ENCODE measurements around the gene TP53I13.

The TP53I13 gene

DNA sequence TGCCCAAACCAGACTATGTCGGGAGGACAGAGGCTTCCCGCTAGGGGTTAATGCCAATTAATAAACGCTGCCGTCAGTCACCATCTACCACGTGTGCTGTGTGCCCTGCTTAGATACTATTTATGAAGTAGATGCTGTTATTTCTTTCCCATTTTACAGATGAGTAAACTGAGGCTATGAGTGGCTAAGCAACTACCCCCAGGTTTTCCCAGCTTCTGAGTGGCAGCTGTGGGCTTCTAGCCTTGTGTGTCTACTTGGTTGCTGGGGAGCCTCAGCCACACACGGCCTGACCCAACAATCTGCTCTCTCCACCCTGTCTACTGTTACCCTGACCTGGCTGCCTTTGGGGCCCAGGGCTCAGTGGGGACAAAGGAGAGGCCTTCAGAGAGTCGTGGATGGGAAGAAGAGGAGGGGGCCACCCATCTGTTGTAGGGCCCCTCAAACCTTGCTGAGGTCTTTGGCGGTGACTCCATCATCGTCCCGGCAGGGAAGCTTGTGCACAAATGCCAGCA, 13.8 kb downstream of the TP53I13 start:
- DNase-seq, result no peak

DNA sequence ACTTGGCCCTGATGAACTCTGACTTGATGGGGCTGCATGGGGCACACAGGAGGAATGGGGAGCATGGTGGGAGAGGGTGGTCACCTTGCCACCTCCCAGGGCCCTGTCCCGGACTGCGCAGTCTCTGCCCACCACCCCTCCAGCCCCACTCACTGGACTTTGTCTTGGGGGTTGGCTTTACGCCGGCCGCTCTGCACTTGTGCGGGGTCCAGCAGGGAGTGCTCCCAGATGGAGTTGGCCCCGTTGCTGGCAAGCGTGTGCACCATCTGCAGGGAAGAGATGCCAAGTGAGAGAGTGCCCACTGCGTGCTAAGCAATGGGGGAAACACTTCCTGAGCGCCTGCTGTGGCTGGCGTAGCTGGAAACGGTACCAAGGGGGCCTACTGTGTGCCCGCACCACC, 14.3 kb downstream of the TP53I13 start:
- no peak for DNase-seq

DNA sequence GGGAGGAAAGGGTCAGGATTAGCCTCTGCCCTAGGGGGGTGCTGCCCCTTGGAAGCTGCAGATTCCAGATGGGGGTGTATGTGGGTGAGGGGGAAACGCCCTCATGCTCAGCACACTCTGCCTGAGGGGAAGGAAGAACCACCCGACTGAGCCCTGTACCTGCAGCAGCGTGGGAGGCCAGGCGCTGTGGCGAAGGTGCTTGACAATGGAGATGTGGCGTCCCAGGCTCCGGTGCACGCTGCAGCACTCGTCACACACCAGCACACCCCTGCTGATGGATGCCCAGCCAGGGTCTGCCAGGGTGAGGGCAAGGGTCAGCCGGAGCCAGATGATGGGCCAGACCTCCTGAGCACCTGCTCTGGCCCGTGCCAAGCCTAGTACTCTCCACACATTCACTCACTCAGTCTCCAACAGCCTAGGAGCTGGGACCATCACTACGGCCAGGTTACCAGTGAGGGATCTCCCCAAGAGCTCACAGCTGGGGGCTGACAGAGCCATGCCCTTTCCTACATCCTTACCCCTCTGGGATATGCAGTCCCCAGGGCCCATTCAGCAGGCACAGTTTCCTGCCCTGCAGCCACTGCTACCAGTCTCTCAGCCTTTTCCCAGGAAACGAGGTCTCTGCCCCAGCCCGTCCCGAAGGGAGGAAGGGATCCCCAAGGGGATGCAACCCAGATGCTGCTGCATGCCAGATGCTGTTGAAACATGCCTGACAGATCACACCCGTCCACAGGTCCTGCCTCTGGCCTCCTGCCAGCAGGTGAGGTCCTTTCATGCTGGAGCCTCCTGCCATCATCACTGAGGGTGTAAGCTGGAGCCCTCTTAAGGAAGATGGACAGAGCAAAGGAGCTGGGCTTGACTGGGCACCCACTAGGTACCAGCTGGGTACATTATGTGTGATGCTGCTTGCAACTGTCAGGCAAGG, 15.1 kb downstream of the TP53I13 start:
- DNase-seq, result no peak

DNA sequence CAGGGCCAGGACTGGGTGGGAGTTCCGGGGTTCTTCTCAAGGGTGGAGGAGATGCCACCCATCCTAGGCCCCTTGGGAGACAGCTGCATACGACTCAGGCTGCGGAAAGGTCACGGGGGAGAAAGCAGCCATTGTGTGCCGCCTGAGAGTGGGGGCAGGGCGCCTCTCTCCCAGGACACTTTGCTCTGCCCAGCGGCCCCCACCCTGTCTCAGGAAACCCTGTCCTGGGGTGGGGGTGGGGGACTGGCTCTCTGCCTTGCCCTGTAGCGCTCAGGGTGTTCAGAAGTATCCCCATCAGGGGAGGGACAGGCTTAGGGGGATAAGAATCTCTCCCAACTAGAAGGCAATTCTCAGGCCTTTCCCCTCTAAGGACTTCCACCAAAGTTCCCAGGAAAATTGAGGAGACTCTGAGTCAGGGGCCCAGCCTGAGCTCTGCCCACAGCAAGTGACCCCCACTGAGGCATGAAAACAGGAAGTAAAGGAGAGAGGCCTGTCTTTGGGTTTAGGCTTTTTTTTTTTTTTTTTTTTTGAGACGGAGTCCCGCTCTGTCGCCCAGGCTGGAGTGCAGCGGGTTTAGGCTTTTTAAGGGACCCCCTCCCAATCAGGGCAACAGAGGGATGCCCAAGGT, 16.1 kb downstream of the TP53I13 start:
- DNase-seq, result no peak

DNA sequence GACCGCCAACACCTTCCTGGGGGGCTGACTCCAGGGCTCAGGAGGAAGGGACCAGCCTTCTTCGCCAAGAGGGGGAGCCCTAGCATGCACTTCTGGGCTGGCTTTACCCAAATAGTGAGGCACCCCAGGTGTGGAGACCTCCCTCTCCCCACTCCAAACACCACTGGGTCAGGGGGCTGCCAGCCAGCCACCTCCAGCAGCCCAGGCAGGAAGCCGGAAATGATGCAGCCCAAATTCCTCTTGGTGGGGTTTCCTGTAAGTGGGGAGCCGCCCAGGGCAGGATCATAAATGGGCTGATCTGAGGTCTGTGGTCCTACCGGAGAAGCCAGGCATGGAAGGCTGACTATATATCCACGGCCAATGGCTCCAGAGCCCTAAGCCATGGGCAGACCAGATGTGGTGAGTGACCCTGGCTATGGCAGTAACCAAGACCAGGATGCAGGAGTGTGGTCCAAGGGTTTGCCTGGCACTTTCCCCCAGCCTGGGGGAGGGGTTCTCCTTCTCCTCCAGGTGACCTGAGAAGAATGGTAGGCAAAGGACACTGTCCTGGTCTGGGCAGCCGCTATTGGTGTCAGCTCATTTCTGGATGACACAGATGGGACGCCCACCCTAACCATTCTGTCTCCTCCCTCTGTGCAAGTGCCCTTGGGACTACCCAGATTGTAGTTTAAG, 16.7 kb downstream of the TP53I13 start:
- peak; percentile 48 for DNase-seq

DNA sequence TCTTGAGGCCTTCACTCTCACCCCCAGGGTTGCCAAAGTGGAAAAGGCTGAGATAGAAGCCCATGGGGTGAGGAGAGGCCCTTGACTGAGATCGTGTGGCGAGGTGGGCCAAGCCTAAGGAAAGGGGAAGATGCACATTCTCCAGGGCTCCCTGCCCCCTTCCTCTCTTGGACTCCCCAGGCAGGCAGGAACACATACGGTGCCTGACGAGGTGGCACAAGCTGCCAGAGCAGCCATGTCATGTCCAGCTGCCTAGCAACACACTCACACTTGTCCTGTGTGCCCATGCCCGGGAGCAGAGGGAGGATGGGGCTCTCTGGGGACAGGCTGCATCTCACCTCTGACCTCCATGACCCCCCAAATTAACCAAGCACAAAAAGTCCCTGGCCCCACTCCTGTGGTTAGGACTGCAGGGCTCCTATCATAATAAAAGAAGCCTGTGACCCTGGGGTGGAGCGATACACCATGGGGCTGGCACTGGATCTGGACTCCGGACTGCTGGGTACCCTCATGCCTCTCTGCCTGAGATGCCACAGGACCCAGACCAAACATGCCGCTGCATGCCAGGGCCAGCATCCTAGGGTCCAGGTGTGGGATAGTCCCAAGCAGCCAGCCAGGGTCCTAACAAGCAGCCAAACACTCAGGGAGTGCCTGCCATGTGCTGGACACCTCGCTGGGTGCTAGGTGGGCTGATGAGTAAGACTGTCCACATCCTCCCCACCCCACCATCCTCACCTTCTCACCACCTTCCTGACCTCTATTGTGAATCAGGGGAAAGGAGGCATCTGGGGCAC, 18.4 kb downstream of the TP53I13 start:
- no peak for DNase-seq

DNA sequence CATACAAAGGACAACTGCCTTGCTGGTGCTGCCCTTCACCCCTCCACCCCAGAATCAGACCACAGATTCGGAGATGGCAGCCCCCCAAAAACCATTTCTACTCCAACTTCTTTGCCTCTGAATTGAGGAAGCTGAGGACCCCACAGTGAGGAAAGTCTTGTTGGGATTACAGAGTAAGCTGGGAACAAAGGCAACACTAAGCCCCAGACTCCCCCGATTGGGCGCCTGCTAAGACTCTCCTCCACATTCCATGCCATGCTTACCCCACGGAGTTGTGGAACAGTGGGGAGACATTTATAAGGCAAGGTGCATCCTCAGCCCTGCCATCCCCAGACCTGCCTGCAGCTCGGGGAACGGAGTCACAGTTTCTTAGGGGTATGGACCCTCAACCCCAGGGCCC, 19.1 kb downstream of the TP53I13 start:
- DNase-seq, result no peak

- DNase-seq, result peak; percentile 20
Observed at GRCh38 chr17:29588017-29588561, 19.6 kb downstream of the TP53I13 start.

DNA sequence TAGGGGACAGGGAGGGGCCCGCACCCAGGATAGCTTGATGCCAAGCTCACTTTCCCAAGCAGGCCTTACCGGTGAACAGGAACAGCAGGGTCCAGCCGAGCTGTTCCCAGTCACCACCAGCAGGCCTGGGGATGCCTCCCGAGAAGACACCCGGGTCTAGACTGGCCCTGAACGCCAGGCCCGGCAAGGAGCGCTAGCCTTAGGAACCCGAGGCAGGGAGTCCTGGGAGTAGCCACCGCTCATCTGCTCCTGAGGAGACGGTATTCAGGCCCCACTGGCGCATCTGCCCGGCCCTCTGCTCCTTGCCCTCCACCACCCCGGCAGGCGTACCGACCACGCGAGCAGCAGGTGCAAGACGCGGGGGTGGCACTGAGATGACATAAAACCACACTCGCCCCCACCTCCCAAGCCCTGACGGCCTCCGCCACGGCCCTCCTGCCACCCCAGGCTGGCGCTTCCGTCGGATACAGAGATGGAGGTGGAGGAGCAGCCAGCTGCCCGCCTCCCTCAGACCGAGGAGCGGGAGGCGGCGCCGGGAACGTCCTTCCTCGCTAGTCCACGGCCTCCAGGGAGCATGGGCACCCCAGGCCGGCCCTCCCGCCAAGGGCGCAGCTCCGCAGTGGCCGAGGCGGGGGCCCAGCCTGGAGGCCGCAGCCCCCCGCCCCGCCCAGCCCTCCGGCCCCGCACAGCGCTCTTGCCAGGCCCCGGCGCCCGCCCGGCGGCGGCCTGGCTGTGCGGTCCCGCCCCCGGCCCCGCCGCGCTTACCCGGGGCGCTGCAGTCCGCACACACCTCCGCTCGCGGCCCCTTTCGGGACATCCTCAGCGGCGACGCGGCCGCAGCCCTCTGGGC, 20.3 kb downstream of the TP53I13 start:
- peak; percentile 77 for DNase-seq

DNA sequence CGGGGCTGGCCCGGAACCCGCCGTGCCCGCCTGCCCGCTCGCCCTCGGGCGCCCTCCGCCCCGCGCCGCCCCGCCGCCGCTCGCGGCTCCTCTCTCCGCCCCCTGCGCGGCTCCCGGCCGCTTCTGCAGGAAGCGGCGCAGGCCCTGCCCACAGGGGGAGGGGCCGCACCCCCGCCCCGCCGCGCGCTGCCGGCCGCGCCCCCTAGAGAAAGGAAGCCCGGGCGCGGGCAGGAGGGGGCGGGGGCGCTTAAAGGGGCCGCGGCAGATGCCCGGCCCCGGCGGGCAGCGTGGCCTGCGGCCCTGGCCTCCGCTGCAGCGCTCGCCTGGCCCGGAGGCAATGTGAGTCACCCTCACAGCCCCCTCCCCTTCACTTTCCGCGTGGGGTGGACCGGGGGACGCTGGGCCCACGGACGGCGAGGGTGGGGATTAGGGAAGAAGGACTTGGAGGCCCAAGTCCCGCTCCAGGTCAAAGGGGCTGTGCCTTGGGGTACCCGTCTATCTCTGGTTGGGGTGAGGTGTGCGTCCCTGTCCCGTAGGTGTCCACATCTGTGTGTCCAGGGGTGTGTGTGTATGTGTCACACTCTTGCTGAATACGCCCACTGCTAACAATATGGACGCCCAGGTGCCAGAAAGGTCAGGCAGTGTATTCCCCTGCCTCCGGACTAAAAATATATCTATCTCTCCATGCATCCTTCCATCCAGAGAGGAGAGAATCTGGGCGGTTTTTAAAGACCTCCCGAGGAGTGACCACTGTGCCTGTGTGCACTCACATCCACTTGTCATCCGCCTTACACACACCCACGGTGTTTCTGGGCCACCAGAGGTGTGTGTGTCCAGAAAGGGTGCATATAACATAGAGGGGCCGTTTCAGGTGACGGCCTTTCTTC, 21.3 kb downstream of the TP53I13 start, which contains the start of gene GIT1:
TSS of gene GIT1 (minus strand) at position 125 of the 887 bp plus-strand sequence. CDS start 270 bp downstream, outside the sequence.
- DNase-seq, result peak; percentile 85

- DNase-seq, result peak; percentile 39
Observed at GRCh38 chr17:29590411-29591145, 22.1 kb downstream of the TP53I13 start.

GRCh38 chr17:29591146-29591736, 22.7 kb downstream of the TP53I13 start:
- peak; percentile 57 for DNase-seq

- peak; percentile 80 for DNase-seq
Observed at GRCh38 chr17:29591737-29592608, 23.5 kb downstream of the TP53I13 start.

GRCh38 chr17:29592850-29593551, 24.5 kb downstream of the TP53I13 start, which contains the start of gene ANKRD13B:
Gene ANKRD13B, plus strand, starts transcription at chr17:29593132. Its CDS starts 490 bp downstream, at chr17:29593622.
- DNase-seq, result peak; percentile 56

- DNase-seq, result peak; percentile 39
Observed at GRCh38 chr17:29593591-29594518, 25.4 kb downstream of the TP53I13 start.

All from activated CD8-positive, alpha-beta memory T cell treated with anti-CD3 and anti-CD28 coated beads, Interleukin-2, amount 50 U/mL, for 4 hours (primary cell).